HepG2 (cell line): ENCODE results near the gene PDIK1L. TPM values are rescaled to one million over a fixed set of nuclear protein-coding genes. Genes with fewer than 3 reads are reported as not detected.

Source experiments
- ARID4A ChIP-seq: sonication (generic); formaldehyde crosslinking; IDR thresholded peaks from 2 replicates; pipeline ENCODE4 v1.5.0; 2020; ENCODE audit warnings: mild to moderate bottlenecking, missing genetic modification reagents, borderline replicate concordance
- CREBL2 ChIP-seq: sonication (generic); formaldehyde crosslinking; IDR thresholded peaks from 2 replicates; pipeline ENCODE4 v1.8.1; 2023; ENCODE audit warnings: missing genetic modification reagents, mild to moderate bottlenecking, borderline replicate concordance
- FOXA1 ChIP-seq, 2 experiments: fragments of 450-650 bp in 1 of 2; sonication (generic) in 1 of 2; formaldehyde crosslinking in 1 of 2; IDR thresholded peaks; 2 replicates each; pipeline versions ENCODE4 v1.4.0 to v1.6.1; 2016 to 2020; ENCODE audit warnings: missing genetic modification reagents in 1 of 2
- HNRNPK ChIP-seq: fragments of 200-400 bp; formaldehyde crosslinking; IDR thresholded peaks from 2 replicates; pipeline ENCODE4 v1.6.1; 2018; ENCODE audit warnings: low read length, low read depth, moderate library complexity, mild to moderate bottlenecking; ENCODE audit not compliant: poor library complexity, severe bottlenecking
- HNRNPLL ChIP-seq: fragments of 200-400 bp; formaldehyde crosslinking; IDR thresholded peaks from 2 replicates; pipeline ENCODE4 v1.6.1; 2017; ENCODE audit warnings: mild to moderate bottlenecking, low read depth, low read length; ENCODE audit not compliant: poor library complexity, severe bottlenecking
- HOXA9 ChIP-seq: sonication (generic); formaldehyde crosslinking; IDR thresholded peaks from 2 replicates; pipeline ENCODE4 v1.8.1; 2022; ENCODE audit warnings: missing genetic modification reagents, mild to moderate bottlenecking, moderate library complexity, borderline replicate concordance
- RFXAP ChIP-seq: sonication (generic); formaldehyde crosslinking; IDR thresholded peaks from 2 replicates; pipeline ENCODE4 v1.4.0; 2020; ENCODE audit warnings: missing genetic modification reagents, borderline replicate concordance
- SALL2 ChIP-seq: sonication (generic); formaldehyde crosslinking; IDR thresholded peaks from 2 replicates; pipeline ENCODE4 v1.8.1; 2023; ENCODE audit warnings: mild to moderate bottlenecking, missing genetic modification reagents, inconsistent platforms
- SP4 ChIP-seq: sonication (generic); formaldehyde crosslinking; IDR thresholded peaks from 2 replicates; pipeline ENCODE4 v1.8.1; 2023; ENCODE audit warnings: mild to moderate bottlenecking, missing genetic modification reagents
- TARDBP ChIP-seq: sonication (generic); formaldehyde crosslinking; IDR thresholded peaks from 2 replicates; pipeline ENCODE4 v1.8.0; 2022; ENCODE audit warnings: mild to moderate bottlenecking, missing genetic modification reagents
- ZBTB14 ChIP-seq: sonication (generic); formaldehyde crosslinking; IDR thresholded peaks from 2 replicates; pipeline ENCODE4 v1.4.0; 2020; ENCODE audit warnings: missing genetic modification reagents
- ZBTB46 ChIP-seq: sonication (generic); formaldehyde crosslinking; IDR thresholded peaks from 2 replicates; pipeline ENCODE4 v1.4.0; 2020; ENCODE audit warnings: mild to moderate bottlenecking, missing genetic modification reagents, borderline replicate concordance
- ZFP91 ChIP-seq: sonication (generic); formaldehyde crosslinking; IDR thresholded peaks from 2 replicates; pipeline ENCODE4 v1.9.0; 2022; ENCODE audit warnings: missing genetic modification reagents, mild to moderate bottlenecking, borderline replicate concordance
- ZNF232 ChIP-seq: sonication (generic); formaldehyde crosslinking; IDR thresholded peaks from 2 replicates; pipeline ENCODE4 v1.4.0; 2020; ENCODE audit warnings: missing genetic modification reagents, borderline replicate concordance
- ZNF260 ChIP-seq: sonication (generic); formaldehyde crosslinking; IDR thresholded peaks from 2 replicates; pipeline ENCODE4 v1.4.0; 2020; ENCODE audit warnings: missing genetic modification reagents, low read depth, mild to moderate bottlenecking, borderline replicate concordance
- ZNF441 ChIP-seq: sonication (generic); formaldehyde crosslinking; IDR thresholded peaks from 2 replicates; pipeline ENCODE4 v1.7.0; 2021; ENCODE audit warnings: missing genetic modification reagents, borderline replicate concordance
- ZNF557 ChIP-seq: sonication (generic); formaldehyde crosslinking; IDR thresholded peaks from 2 replicates; pipeline ENCODE4 v1.4.0; 2020; ENCODE audit warnings: missing genetic modification reagents
- ZSCAN9 ChIP-seq: IDR thresholded peaks from 2 replicates; pipeline ENCODE4 v1.6.1; 2016; ENCODE audit warnings: borderline replicate concordance
- polyA plus RNA-seq, 8 experiments: library from polyadenylated mRNA; depleted of rRNA in 3 of 8; stranded (reverse) in 7 of 8; unstranded in 1 of 8; fragments of >200 nt; fragmentation: Illumina TruSeq in 4 of 8; extraction: Trizol in 4 of 8; gene quantifications; 2 replicates each; pipeline versions ENCODE4 v1.2.1 to v1.2.3, GENCODE V29; 2011 to 2016; ENCODE audit warnings: low read depth in 4 of 8, missing spikeins in 1 of 8, mixed read lengths in 1 of 8; ENCODE audit not compliant: insufficient read depth in 1 of 8
- total RNA-seq, 5 experiments: library from RNA; depleted of rRNA; stranded (reverse); fragments of >200 nt; fragmentation: Illumina TruSeq; extraction: Trizol; gene quantifications; 2 replicates each; pipeline ENCODE4 v1.2.3, GENCODE V29; 2016; ENCODE audit warnings: low read depth in 1 of 5

PDIK1L gene
- total and polyA plus RNA-seq, 2 of the 13 experiments (the other 11 are each of a cell fraction or from before 2014, with no cell fraction given), result 1.9 to 4.6 TPM

- TF ChIP-seq ZBTB46 (CRISPR knock-in tag), result no peak
- TF ChIP-seq SALL2, result 0 out of 2 replicates have a peak, but pooled peaks have one; percentile 23
- no peak for TF ChIP-seq ZNF441 (CRISPR knock-in tag)
- peak; percentile 50; the same call in 1 of the 2 replicates for TF ChIP-seq SP4 (CRISPR knock-in tag)
- no peak for TF ChIP-seq ZNF232
- TF ChIP-seq CREBL2 (CRISPR knock-in tag), result no peak
- peak; percentile 73 for TF ChIP-seq ZBTB14 (CRISPR knock-in tag)
- TF ChIP-seq ZSCAN9 (CRISPR knock-in tag), result no peak
- TF ChIP-seq ZNF260 (CRISPR knock-in tag), result no peak
- TF ChIP-seq TARDBP (CRISPR knock-in tag), result no peak
- peak; percentile 11 for TF ChIP-seq HNRNPLL
- no peak for TF ChIP-seq HOXA9
- TF ChIP-seq HNRNPK, result peak; percentile 16
- TF ChIP-seq ZFP91 (CRISPR knock-in tag), result peak; percentile 40; the same call in 1 of the 2 replicates
- TF ChIP-seq FOXA1 (IDR thresholded peaks at IDR 0.05), result no peak
- no peak for TF ChIP-seq FOXA1 (CRISPR knock-in tag; IDR thresholded peaks at IDR 0.05)
- no peak for TF ChIP-seq ZNF557 (CRISPR knock-in tag)
- no peak for TF ChIP-seq RFXAP (CRISPR knock-in tag)
- TF ChIP-seq ARID4A (CRISPR knock-in tag), result peak; percentile 10; the same call in 1 of the 2 replicates
Measured at GRCh38 chr1:26164036-26164860, 52.6 kb downstream of the PDIK1L start (continued).
